H54 (cell line): ENCODE data around the gene FAM185A.

Experiments
- DNase-seq: peaks from one replicate; pipeline ENCODE4 v3.0.0; 2011; ENCODE audit warnings: low spot score, mixed read lengths; ENCODE audit not compliant: insufficient read length
- FAIRE-seq: peaks from 3 replicates; lab custom pipeline; 2011; peaks lifted over from hg19 to GRCh38; lab: Jason Lieb, UNC
- POLR2A ChIP-seq: IDR thresholded peaks from 2 replicates; pipeline ENCODE4 v1.6.1; 2011; ENCODE audit warnings: low read depth, mild to moderate bottlenecking, low read length

The FAM185A gene

GRCh38 chr7:102814025-102814471, 65.2 kb downstream of the FAM185A start:
- no peak for TF ChIP-seq POLR2A
- peak; percentile 78 for FAIRE-seq
- peak; percentile 23 for DNase-seq

- DNase-seq, result no peak
- FAIRE-seq, result no peak
- no peak for TF ChIP-seq POLR2A
Measured at GRCh38 chr7:102817616-102818573, 69.1 kb downstream of the FAM185A start.

- DNase-seq, result no peak
- no peak for FAIRE-seq
- TF ChIP-seq POLR2A, result no peak
Measured at GRCh38 chr7:102819151-102819550, 70.4 kb downstream of the FAM185A start.

GRCh38 chr7:102821994-102822747, 73.4 kb downstream of the FAM185A start:
- no peak for DNase-seq
- TF ChIP-seq POLR2A, result no peak
- FAIRE-seq, result no peak

GRCh38 chr7:102823390-102824119, 74.8 kb downstream of the FAM185A start:
- DNase-seq (no peak), FAIRE-seq (no peak)
- TF ChIP-seq POLR2A, result no peak

- no peak for TF ChIP-seq POLR2A
- DNase-seq (no peak), FAIRE-seq (no peak)
Measured at GRCh38 chr7:102828286-102828685, 79.5 kb downstream of the FAM185A start.

- FAIRE-seq (no peak), DNase-seq (no peak)
- no peak for TF ChIP-seq POLR2A
Measured at GRCh38 chr7:102829075-102829474, 80.3 kb downstream of the FAM185A start.

- TF ChIP-seq POLR2A, result no peak
- FAIRE-seq (no peak), DNase-seq (no peak)
Measured at GRCh38 chr7:102830197-102830596, 81.4 kb downstream of the FAM185A start.

- TF ChIP-seq POLR2A, result no peak
- DNase-seq (no peak), FAIRE-seq (no peak)
Measured at GRCh38 chr7:102832674-102833073, 83.9 kb downstream of the FAM185A start.

- FAIRE-seq, result no peak
- no peak for TF ChIP-seq POLR2A
- DNase-seq, result no peak
Measured at GRCh38 chr7:102833343-102833742, 84.5 kb downstream of the FAM185A start.

GRCh38 chr7:102834466-102834865, 85.7 kb downstream of the FAM185A start:
- no peak for TF ChIP-seq POLR2A
- FAIRE-seq (no peak), DNase-seq (no peak)

GRCh38 chr7:102834999-102835398, 86.2 kb downstream of the FAM185A start:
- FAIRE-seq (peak; percentile 93), DNase-seq (peak; percentile 27)
- no peak for TF ChIP-seq POLR2A

- FAIRE-seq (peak; percentile 98), DNase-seq (peak; percentile 36)
- no peak for TF ChIP-seq POLR2A
Measured at GRCh38 chr7:102836191-102836919, 87.6 kb downstream of the FAM185A start.
